Hematopoietic multipotent progenitor cell treated with erythropoietin and hydrocortisone succinate and interleukin-3 and kit ligand, for 8 days (in vitro differentiated cells): ENCODE measurements around the gene AXDND1.
"Not testable (repeated sequence)": the region's sequence is repeated elsewhere in the genome, so short reads cannot be mapped to it uniquely, and the experiment has no call there.

Experiments used
- DNase-seq: peaks from one replicate; pipeline ENCODE4 v3.0.0-alpha.2; 2015

Gene AXDND1

DNA sequence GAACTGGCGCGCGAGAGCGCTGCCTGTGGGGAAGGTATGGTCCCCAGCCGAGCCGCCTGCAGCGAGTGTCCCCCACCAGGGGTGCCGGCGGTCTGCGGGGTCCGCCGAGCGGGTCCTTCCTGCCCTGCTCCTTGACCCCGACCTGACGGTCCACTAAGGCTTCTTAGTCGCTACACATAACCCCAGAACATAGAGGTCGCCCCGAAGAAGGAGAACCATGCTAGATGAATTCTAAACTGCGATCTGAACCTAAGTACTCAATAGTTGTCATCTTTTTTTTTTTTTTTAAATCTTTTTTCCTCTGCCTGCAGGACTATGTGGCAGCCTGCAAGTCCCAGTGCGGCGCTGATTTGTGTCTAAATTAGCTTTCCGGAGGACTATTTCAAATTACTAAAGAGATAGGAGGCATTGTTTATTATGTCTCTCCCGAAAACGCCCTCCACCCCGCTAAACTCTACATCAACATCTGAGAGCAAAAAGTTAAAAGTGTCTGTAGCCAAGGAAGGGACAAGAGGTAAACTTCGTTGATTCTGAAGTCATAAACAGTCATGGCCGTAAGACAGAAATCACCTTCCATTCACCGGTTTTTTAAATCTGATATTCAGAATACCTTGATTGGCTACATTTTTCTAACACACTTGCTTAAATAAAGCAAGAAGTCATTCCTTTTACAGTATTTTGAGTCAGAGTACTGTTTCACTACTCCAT is 476 bp downstream of the AXDND1 start:
- DNase-seq, result peak; percentile 8

GRCh38 chr1:179369751-179370341 is 4.1 kb downstream of the AXDND1 start:
- peak; percentile 81 for DNase-seq

DNA sequence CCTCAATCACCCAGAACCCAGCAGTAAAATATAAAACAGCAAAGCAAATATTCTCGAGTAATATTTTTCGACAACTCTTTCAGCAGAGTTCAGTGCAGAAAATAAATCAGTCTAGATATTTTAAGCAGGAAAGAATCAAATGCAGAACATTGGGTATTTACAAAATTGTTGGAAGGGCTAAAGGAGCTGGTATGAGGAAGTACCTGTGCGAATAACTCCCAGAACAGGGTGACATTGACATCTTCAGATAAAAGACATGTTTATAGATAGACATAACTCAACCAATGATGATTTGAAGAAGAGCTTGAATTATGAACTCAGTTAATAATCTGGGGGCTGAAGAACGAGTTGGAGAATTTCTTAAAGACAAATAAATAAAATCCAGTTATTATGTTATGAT is 6.4 kb downstream of the AXDND1 start:
- DNase-seq, result no peak

DNA sequence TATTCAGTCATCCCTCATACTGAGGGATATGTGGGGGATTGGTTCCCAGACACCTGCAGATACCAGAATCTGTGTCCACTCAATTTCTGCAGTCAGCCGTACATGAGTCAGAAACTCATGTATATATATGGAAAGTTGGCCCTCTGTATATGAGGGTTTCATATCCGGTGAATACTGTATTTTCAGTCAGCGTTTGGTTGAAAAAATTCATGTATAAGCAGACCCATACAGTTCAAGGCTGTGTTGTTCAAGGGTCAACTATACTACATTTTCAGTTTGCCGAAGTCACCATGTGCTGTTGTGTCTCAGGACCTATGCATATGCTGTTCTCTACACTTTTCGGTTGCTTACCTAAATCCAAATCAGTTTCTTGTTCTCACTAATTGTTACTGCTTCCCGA is 10.5 kb downstream of the AXDND1 start:
- DNase-seq, result no peak

GRCh38 chr1:179380299-179380698 is 14.5 kb downstream of the AXDND1 start:
- DNase-seq, result no peak

DNA sequence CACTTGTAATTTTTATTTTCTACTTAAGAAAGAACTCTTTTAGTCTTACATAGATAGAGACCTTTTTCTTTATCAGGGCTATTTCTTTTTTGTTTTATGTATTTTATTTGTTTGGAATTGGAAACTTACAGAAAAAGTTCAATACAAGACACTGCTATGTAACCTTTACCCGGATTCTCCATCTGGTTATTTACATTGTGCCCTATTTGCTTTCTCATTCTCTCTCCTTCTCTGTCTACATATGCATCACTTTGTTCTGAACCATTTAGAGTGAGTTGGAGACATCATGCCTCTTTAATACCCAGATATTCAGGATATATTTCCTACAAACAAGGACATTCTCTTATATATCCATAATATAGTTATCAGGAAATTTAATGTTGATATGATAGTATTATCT is 18.3 kb downstream of the AXDND1 start:
- DNase-seq, result no peak

DNA sequence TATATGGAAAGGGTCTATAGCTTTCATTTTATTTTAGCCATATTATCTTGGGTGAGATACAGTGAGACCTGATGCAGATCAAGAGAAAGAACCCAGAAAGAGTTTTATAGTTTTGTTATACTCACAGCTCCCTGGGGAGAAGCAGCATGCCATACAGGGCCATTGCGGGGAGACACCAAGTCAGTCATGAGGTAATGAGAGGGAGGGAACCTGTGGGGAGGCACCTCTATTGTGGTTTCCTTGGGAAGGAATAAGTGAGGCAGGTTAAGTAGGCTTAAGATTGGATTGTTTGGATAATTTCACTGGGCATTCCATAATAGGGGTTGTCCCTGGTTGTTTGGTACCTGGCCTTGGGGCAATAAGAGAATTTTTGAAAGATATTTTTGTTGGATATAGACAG is 19.7 kb downstream of the AXDND1 start:
- DNase-seq, result no peak

GRCh38 chr1:179393721-179394120 is 27.9 kb downstream of the AXDND1 start:
- DNase-seq, result no peak

GRCh38 chr1:179399399-179399798 is 33.6 kb downstream of the AXDND1 start:
- not testable (repeated sequence) for DNase-seq

DNA sequence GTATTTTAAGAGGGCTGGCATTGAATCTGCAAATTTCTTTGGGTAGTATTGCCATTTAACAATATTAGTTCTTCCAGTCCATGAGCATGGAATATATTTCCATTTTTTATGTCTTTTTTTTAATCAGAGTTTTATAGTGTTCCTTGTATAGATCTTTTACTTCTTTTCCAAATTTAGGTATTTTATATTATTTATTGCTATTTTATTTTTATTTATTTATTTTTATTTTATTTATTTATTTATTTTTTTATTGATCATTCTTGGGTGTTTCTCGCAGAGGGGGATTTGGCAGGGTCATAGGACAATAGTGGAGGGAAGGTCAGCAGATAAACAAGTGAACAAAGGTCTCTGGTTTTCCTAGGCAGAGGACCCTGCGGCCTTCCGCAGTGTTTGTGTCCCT is 52.0 kb downstream of the AXDND1 start:
- not testable (repeated sequence) for DNase-seq

DNA sequence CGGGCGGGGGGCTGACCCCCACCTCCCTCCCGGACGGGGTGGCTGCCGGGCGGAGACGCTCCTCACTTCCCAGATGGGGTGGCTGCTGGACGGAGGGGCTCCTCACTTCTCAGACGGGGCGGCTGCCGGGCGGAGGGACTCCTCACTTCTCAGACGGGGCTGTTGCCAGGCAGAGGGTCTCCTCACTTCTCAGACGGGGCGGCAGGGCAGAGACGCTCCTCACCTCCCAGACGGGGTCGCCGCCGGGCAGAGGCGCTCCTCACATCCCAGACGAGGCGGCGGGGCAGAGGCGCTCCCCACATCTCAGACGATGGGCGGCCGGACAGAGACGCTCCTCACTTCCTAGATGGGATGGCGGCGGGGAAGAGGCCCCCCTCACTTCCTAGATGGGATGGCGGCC is 52.9 kb downstream of the AXDND1 start:
- DNase-seq, result not testable (repeated sequence)

DNA sequence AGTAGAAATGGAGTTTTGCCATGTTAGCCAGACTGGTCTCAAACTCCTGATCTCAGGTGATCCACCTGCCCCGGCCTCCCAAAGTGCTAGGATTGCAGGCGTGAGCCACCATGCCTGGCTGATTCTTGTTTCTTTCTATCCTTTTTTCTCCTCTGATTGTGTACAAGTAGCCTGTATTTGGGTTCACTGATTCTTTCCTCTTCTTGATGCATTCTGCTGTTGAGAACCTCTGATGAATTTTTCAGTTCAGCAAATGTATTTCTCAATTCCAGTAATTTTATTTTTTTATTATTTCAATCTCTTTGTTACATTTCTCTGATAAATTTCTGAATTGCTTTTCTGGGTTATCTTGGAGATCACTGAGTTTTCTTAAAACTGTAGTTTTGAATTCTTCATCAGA is 58.8 kb downstream of the AXDND1 start:
- no peak for DNase-seq

DNA sequence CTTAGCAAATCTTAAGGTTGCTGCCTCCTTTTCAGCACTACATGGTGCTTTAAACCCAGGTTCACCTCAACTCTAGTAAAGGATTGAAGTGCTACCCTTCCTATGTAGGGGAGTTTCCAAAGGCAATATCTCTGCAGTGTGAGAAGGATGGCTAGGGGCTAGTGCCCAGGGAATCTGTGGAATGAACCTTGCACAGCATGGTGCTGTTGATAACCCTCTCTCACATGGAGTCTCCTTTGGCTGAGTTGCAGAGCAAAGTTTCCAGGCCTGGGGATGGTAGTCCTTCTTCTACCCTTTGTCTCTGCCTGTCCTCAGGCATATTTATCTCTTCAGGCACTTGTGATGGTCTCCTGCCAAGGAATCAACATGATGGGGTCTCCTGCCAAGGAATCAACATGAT is 59.4 kb downstream of the AXDND1 start:
- DNase-seq, result no peak

- DNase-seq, result no peak
Measured at GRCh38 chr1:179437171-179437570, 71.4 kb downstream of the AXDND1 start.

- DNase-seq, result not testable (repeated sequence)
Measured at GRCh38 chr1:179439646-179440045, 73.9 kb downstream of the AXDND1 start.

DNA sequence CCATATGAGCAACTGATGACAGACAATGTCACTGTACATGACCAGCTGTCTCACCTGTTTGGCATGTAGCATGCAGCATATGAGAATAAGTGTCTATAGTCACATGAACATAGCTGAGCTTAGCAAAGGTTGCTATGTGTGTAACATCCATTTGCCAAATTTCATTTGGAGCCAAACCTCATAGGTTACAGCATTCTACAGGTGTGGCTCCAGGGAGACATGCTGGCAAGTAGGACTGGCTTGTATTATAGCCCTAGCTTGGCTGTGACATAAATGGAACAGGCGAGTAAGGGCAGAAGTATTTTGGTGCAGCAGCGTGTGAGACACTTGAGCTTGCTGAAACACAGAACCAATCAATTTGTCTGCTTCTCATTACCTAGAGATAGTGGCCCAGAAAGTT is 74.5 kb downstream of the AXDND1 start:
- not testable (repeated sequence) for DNase-seq

DNA sequence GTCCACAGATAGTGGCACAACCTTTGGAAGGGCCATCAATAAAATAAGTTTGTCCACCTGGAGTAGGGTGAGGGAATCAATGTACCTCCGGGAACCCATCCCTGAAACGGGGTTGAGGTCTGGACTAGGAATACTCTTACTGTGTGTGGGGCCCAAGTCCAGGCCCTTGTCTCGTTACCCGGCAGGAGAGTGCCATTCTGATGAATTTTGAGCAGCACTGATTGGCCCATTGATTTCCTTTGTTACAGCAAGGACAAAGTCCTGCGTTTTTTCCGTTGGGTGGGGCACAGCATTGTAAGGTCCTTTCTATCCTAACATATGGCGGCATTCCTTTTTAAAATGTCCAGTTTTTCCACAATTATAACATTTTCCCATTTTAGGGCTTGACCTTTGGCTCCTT is 75.2 kb downstream of the AXDND1 start:
- no peak for DNase-seq

DNA sequence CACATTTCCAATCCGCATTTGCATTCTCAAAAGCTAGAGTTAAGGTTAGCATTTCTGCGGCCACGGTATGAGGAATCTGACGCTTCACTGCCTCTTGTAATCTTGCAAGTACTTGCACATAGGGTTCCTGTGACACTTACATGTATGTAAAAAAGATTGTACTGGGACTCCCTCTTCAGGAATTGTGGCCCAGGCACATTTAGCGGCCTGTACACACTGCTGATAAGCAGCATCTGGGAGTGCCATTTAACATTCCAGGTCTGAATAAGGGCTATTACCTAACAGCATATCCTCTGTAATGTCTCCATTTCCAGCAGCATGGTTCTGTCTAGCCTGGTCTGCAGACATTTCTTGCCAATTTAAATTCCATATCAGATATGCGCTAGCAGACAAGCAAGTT is 75.7 kb downstream of the AXDND1 start:
- no peak for DNase-seq

DNA sequence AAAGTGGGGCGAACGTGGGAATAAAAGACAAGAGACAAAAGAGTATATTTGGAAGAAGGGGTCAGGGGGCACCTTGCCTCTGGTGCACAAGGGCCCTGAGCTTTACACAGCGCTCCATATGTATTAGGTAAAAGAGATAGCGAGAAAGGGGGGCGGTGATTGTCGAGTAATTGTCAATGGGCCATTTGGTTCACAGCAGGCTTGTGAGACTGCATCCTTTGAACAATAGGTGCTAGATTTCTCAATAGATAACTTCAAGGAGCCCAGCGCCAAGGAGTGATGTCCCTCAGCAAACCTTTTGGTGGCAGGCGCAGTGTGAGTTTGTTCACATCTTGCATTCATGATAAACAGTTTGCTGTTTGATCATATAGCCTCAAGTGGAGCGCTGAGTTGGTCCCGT is 77.1 kb downstream of the AXDND1 start:
- DNase-seq, result not testable (repeated sequence)

- DNase-seq, result no peak
Measured at GRCh38 chr1:179445593-179445992, 79.8 kb downstream of the AXDND1 start.

- DNase-seq, result peak; percentile 29
Measured at GRCh38 chr1:179447489-179447888, 81.7 kb downstream of the AXDND1 start.

DNA sequence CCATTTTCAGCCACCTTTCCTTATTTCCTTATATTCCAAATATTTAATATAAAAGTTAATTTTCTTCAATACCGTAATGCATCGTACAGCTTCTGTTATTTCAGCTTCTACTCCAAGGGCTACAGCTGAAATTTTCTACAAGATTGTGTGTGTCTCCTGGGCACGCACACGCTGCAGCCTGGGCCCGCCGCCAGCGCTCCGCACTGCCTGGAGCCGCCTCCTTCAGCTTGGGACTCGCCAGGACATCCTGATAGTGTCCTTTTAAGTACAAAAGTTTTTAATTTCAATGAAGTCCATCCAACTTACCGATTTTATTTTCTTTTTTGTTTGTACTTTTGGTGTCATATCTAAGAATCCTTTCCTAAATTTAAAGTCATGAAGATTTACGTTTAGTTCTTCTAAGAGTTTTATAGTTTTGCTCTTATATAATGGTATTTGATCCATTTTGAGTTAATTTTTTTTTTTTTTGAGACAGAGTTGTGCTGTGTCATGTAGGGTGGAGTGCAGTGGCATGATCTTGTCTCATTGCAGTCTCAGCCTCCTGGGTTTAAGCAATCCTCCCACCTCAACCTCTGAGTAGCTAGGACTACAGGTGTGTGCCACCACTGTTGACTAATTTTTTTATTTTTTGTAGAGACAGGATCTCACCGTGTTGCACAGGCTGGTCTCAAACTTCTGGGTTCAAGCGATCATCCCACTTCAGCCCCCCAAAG is 82.8 kb downstream of the AXDND1 start:
- no peak for DNase-seq

DNA sequence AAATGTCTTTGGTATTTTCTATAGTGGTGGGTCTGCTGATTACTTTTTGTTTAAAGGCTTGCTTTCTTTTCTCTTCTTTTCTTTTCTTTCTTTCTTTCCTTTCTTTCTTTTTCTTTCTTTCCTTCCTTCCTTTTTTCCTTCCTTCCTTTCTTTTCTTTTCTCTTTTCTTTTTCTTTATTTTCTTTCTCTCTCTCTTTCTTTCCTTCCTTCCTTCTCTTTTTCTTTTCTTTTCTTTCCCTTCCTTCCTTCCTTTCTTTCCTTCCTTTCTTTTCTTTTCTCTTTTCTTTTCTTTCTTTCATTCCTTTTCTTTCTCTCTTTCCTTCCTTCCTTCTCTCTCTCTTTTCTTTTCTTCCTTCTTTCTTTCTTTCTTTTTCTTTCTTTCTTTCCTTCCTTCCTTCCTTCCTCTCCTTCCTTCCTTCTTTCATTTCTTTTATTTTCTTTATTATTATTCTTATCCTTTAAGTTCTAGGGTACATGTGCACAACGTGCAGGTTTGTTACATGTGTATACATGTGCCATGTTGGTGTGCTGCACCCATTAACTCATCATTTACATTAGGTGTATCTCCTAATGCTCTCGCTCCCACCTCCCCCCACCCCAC is 93.9 kb downstream of the AXDND1 start:
- DNase-seq, result not testable (repeated sequence)

- not testable (repeated sequence) for DNase-seq
Measured at GRCh38 chr1:179465661-179466060, 99.9 kb downstream of the AXDND1 start.
